NCI-H2107 (cell line): Measurements from ENCODE around the gene NFATC1.

Experiments used
- DNase-seq: peaks from one replicate; lab custom pipeline; 2025; lab: John Stamatoyannopoulos, UW

Gene NFATC1

GRCh38 chr18:79508565-79509535, 113.1 kb downstream of the NFATC1 start:
- DNase-seq = no peak

- no peak for DNase-seq
Observed at GRCh38 chr18:79509536-79509930, 113.8 kb downstream of the NFATC1 start.

- no peak for DNase-seq
Observed at GRCh38 chr18:79510046-79510685, 114.4 kb downstream of the NFATC1 start.

GRCh38 chr18:79510731-79511241, 115.1 kb downstream of the NFATC1 start:
- no peak for DNase-seq

- DNase-seq = no peak
Observed at GRCh38 chr18:79511271-79511670, 115.5 kb downstream of the NFATC1 start.

- DNase-seq = no peak
Observed at GRCh38 chr18:79511671-79512301, 116.1 kb downstream of the NFATC1 start.

GRCh38 chr18:79512461-79513380, 117.0 kb downstream of the NFATC1 start:
- DNase-seq = no peak

- no peak for DNase-seq
Observed at GRCh38 chr18:79513381-79514081, 117.8 kb downstream of the NFATC1 start.

GRCh38 chr18:79515331-79515730, 119.6 kb downstream of the NFATC1 start:
- DNase-seq = no peak

GRCh38 chr18:79515944-79516351, 120.2 kb downstream of the NFATC1 start:
- no peak for DNase-seq

GRCh38 chr18:79516441-79516931, 120.8 kb downstream of the NFATC1 start:
- no peak for DNase-seq

- no peak for DNase-seq
Observed at GRCh38 chr18:79517341-79517740, 121.6 kb downstream of the NFATC1 start.

- DNase-seq = no peak
Observed at GRCh38 chr18:79518028-79518682, 122.4 kb downstream of the NFATC1 start.

- no peak for DNase-seq
Observed at GRCh38 chr18:79518683-79519128, 123.0 kb downstream of the NFATC1 start.

- DNase-seq = no peak
Observed at GRCh38 chr18:79519751-79520477, 124.2 kb downstream of the NFATC1 start.

- DNase-seq = no peak
Observed at GRCh38 chr18:79520478-79521390, 125.0 kb downstream of the NFATC1 start.

GRCh38 chr18:79521416-79522205, 125.9 kb downstream of the NFATC1 start:
- DNase-seq = no peak
